ENCODE results near the gene TIMM44.
A peak's percentile ranks its signal among the peaks of the same experiment; 100 is the strongest.

The TIMM44 gene

GRCh38 chr19:7888145-7888825, 55.2 kb downstream of the TIMM44 start, which contains the start of gene LRRC8E:
LRRC8E (plus strand) TSS chr19:7888510; CDS start chr19:7895604, 7,094 bp downstream.
- no peak for TF ChIP-seq CTCF (conservative IDR thresholded peaks at IDR 0.05)
- H3K27ac ChIP-seq: peak within 1 kb of the TSS; percentile 21; the same call in 1 of the 2 replicates

GRCh38 chr19:7887408-7888144, 55.9 kb downstream of the TIMM44 start:
- H3K27ac ChIP-seq: no peak overlapping the region
- no peak for TF ChIP-seq CTCF (conservative IDR thresholded peaks at IDR 0.05)

DNA sequence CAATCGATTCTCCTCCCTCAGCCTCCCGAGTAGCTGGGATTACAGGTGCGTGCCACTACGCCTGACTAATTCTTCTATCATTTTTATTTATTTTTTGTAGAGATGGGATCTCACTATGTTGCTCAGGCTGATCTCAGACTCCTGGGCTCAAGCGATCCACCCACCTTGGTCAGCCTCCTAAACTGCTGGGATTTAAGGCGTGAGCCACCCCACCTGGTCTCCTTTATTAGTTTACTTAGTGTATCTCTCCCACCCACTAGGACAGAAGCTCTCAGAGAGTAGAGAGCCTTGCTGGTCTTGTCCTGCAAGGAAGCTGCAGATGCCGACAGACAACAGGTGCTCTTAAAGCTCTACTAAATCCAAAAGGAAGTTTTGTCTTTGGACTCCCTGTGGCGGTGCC, 57.6 kb downstream of the TIMM44 start:
- no peak for TF ChIP-seq CTCF (conservative IDR thresholded peaks at IDR 0.05)
- H3K27ac ChIP-seq: no peak overlapping the region

DNA sequence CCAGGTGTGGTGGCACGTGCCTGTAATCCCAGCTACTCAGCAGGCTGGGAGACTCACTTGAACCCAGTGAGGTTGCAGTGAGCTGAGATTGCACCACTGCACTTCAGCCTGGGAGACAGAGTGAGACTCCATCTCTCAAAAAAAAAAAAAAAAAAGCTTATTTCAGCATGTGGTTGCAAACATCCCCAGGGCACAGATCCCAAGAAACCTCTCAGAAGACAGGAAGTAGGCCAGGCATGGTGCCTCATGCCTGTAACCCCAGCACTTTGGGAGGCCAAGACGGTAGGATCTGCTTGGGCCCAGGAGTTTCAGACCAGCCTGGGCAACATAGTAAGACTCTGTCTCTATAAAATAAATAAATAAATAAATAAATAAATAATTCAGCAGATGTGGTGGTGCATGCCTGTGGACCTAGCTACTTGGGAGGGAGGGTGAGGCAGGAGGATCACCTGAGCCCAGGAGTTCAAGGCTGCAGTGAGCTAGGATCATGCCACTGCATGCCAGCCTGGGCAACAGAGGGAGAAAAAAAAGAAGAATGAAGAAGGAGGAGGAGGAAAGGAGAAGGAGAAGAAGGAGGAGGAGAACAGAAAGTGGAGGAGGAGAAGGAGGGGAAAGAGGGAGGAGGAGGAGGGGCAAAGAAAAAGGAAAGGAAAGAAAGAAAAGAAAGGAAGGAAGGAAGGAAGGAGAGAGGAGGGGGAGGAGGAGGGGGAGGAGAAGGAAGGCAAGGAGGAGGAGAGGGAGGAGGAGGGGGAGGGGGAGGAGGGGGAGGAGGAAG, 59.5 kb downstream of the TIMM44 start:
- no peak overlapping the region for H3K27ac ChIP-seq
- no peak for TF ChIP-seq CTCF (conservative IDR thresholded peaks at IDR 0.05)

GRCh38 chr19:7883105-7883504, 60.4 kb downstream of the TIMM44 start:
- TF ChIP-seq CTCF (conservative IDR thresholded peaks at IDR 0.05): no peak
- no peak overlapping the region for H3K27ac ChIP-seq

DNA sequence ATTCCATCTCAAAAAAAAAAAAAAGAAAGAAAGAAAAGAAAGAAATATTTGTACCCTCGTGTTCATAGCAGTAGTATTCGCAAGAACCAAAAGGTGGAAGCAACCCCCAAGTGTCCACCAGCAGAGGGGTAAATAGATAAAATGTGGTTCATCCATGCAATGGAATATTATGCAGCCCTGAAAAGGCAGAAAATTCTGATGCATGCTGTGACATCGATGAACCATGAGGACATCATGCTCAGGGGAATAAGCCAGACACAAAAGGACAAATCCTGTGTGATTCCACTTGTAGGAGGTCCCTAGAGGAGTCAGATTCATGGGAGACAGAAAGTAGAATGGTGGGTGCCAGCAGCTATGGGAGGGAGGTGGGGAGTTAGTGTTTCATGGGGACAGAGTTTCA, 61.6 kb downstream of the TIMM44 start:
- H3K27ac ChIP-seq: no peak overlapping the region
- TF ChIP-seq CTCF (conservative IDR thresholded peaks at IDR 0.05): no peak

DNA sequence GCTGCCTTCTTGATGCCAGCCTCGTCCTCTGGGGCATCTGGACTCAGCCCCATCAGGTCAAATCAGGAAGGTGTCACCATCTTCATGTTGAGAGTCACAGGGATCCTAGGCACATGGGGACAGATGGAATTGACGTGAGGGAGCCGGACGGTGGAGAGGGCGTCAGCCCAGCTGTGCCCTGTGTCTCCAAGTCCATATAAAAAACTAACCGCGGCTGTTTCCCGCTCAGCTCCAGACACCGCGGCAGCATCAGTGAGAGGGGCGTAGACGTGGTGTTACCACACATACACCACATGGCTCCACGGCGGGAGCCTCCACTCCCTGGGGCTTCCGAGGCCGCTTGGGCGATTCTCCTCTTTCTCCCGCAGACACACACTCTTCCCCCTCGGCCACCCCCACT, 63.6 kb downstream of the TIMM44 start:
- H3K27ac ChIP-seq: no peak overlapping the region
- TF ChIP-seq CTCF (conservative IDR thresholded peaks at IDR 0.05): no peak

Data from VCaP (cell line).